ENCODE measurements around the gene MYL12A.

- TF ChIP-seq CTCF (IDR thresholded peaks at IDR 0.05) (no peak), POLR2A (IDR thresholded peaks at IDR 0.05) (no peak)
Observed at GRCh38 chr18:3246635-3247239, 864 bp upstream of the MYL12A start.

Measured in heart left ventricle (tissue), 13 donors.